ENCODE measurements around the gene MTCL1. TPM values are rescaled to one million over a fixed set of nuclear protein-coding genes. Genes with fewer than 3 reads are reported as not detected.

MTCL1 gene
- total and polyA plus RNA-seq, 10 of the 15 experiments (the other 5 are each of a cell fraction or from before 2014, with no cell fraction given), result 0.03 to 0.36 (median 0.13) TPM; not detected in 4

DNA sequence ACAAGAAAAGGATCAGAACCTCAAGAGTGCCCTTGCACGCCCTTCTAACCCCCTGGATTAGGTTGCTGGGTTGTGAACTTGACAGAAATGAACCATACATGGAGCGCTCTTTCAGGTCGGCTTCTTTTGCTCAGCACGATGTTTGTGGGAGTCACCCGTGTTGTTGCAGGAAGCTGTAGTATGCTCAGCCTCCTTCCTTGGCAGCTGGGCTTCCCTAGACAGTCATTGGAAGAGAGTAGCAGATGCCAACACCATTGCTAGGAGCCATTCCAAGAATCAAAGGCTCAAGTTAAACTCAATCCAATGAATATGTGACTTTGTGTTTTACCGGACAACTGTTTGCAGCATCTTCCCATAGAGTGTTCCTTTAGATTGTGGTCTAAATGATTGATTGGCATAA is 49.1 kb upstream of the MTCL1 start:
- intact Hi-C loops (cut with micrococcal nuclease; ENCODE audit: unreplicated experiment), result loop anchor here (10.0 kb wide), 1 partner anchor 489 kb away; no protein-coding TSS in a partner anchor
- DNase-seq (ENCODE audit: low read depth, low spot score) (no peak), ATAC-seq (no peak), FAIRE-seq (no peak)
- no peaks in the 10 kb centered on the region; a peak in 1 of 4 replicates for H3K27me3 ChIP-seq (replicated peaks in 1 of 2; ENCODE audit: control insufficient read depth in 2 of 2, insufficient read depth in 2 of 2, low read length in 1 of 2)
- no peak overlapping the region for H3K27ac ChIP-seq (ENCODE audit: control insufficient read depth, insufficient read depth)
- no peaks in the 10 kb centered on the region for H3K9me3 ChIP-seq (replicated peaks; ENCODE audit: control insufficient read depth, insufficient read depth, low read length)
- no peak overlapping the region for H3K9ac ChIP-seq (ENCODE audit: control insufficient read depth, insufficient read depth, low read length)
- H3K4me1 ChIP-seq (ENCODE audit: control insufficient read depth, insufficient read depth, low read length), result no peaks in the 10 kb centered on the region
- 45% methylated on average over 6 of the region's 6 CpGs for WGBS (ENCODE audit: insufficient coverage, insufficient replicate concordance, low lambda C conversion rate, missing lambda C conversion rate)
- ChIA-PET SMC1A (ENCODE audit: uncharacterized antibody, unreplicated experiment) (interaction anchor here (0.9 to 1.7 kb wide), 2 partner anchors 328 to 332 kb away, joined by 4 to 5 read pairs; no protein-coding TSS in a partner anchor), POLR2A (no interaction called here), RAD21 (ENCODE audit: unreplicated experiment) (interaction anchor here (2.5 to 3.1 kb wide), 2 partner anchors 16 to 327 kb away, joined by 9 to 15 read pairs; no protein-coding TSS in a partner anchor), CTCF (interaction anchor here (0.7 to 5.0 kb wide), 9 partner anchors 16 to 1099 kb away, joined by 3 to 62 read pairs (median 4); no protein-coding TSS in a partner anchor)
- BruUV-seq (replicated peaks), result no TSS peak
- H2AFZ ChIP-seq (ENCODE audit: control insufficient read depth, low read depth, low read length), result no peak overlapping the region
- in situ Hi-C loops (cut with MboI), result loop anchor here (5.0 kb wide), 1 partner anchor 331 kb away; no protein-coding TSS in a partner anchor
- H4K20me1 ChIP-seq (ENCODE audit: control insufficient read depth, insufficient read depth), result no peaks in the 10 kb centered on the region
- H3K36me3 ChIP-seq (ENCODE audit: control insufficient read depth in 2 of 2, insufficient read depth in 2 of 2, low read length in 1 of 2), result no peaks in the 10 kb centered on the region
- H3K4me3 ChIP-seq, result no peak overlapping the region
- H3K79me2 ChIP-seq (ENCODE audit: control insufficient read depth, insufficient read depth, low read length), result no peaks in the 10 kb centered on the region
- H3K4me2 ChIP-seq (ENCODE audit: control insufficient read depth, insufficient read depth), result no peak overlapping the region
- TF ChIP-seq TCF7 (IDR thresholded peaks at IDR 0.05; ENCODE audit: borderline replicate concordance) (no peak), ASH2L (IDR thresholded peaks at IDR 0.05; ENCODE audit: borderline replicate concordance, low read depth) (no peak), FOS (IDR thresholded peaks at IDR 0.05; ENCODE audit: borderline replicate concordance, extremely low read depth, insufficient read length) (no peak), LARP7 (IDR thresholded peaks at IDR 0.05) (no peak), BCL11A (IDR thresholded peaks at IDR 0.05; ENCODE audit: low read depth, low read length) (no peak)

DNA sequence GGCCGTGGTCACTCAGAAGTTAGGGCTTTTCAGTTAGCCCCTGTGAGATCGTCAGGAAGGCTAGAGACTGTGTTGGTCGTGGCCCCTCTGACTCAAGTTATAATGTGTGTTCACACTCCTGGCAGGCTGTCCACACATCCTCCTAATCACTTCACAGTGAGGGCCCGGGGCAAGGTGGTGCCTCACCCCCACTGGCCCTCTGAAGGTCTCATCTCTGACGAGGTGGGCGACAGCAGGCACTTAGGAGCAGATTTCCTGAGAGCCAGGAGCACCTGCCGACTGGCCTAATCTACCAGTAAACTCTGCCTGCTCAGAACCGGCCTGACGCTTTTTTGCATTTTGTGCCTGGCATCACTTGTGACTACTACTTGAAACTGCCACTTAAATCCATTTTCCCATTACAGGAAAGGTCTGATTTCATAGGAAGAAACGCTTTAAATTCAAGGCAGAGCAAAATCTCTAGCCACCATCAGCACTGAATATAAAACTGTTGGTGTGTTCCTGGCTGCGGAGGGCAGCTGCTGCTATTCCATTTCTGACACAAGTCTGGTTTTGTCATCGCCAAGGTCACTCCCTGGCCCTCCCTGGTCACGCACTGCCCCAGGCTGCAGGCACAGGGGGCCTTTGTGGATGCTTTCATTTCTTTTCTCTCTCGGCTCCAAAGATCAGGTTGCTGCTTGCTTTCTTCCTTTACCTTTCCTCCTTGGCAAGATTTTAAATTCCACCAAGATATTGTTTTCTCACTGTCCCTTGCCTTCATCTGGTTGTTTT is 48.1 kb upstream of the MTCL1 start:
- Histone ChIP-seq H3K27ac (ENCODE audit: control insufficient read depth, insufficient read depth) (no peak overlapping the region), H3K4me2 (ENCODE audit: control insufficient read depth, insufficient read depth) (no peak overlapping the region), H3K9ac (ENCODE audit: control insufficient read depth, insufficient read depth, low read length) (no peak overlapping the region), H3K36me3 (ENCODE audit: control insufficient read depth in 2 of 2, insufficient read depth in 2 of 2, low read length in 1 of 2) (no peaks in the 10 kb centered on the region), H3K4me3 (no peak overlapping the region), H2AFZ (ENCODE audit: control insufficient read depth, low read depth, low read length) (no peak overlapping the region), H3K4me1 (ENCODE audit: control insufficient read depth, insufficient read depth, low read length) (no peaks in the 10 kb centered on the region), H4K20me1 (ENCODE audit: control insufficient read depth, insufficient read depth) (no peaks in the 10 kb centered on the region), H3K9me3 (replicated peaks; ENCODE audit: control insufficient read depth, insufficient read depth, low read length) (no peaks in the 10 kb centered on the region), H3K27me3 (replicated peaks in 1 of 2; ENCODE audit: control insufficient read depth in 2 of 2, insufficient read depth in 2 of 2, low read length in 1 of 2) (no peaks in the 10 kb centered on the region; a peak in 1 of 4 replicates), H3K79me2 (ENCODE audit: control insufficient read depth, insufficient read depth, low read length) (no peaks in the 10 kb centered on the region)
- no peak for TF ChIP-seq FOS (IDR thresholded peaks at IDR 0.05; ENCODE audit: borderline replicate concordance, extremely low read depth, insufficient read length)
- FAIRE-seq, result no peak
- in situ Hi-C loops (cut with MboI) (loop anchor here (5.0 kb wide), 1 partner anchor 330 kb away; no protein-coding TSS in a partner anchor), intact Hi-C loops (cut with micrococcal nuclease; ENCODE audit: unreplicated experiment) (loop anchor here (10.0 kb wide), 1 partner anchor 488 kb away; no protein-coding TSS in a partner anchor)
- no peak for DNase-seq (ENCODE audit: low read depth, low spot score)
- ChIA-PET SMC1A (ENCODE audit: uncharacterized antibody, unreplicated experiment) (interaction anchor here (1.7 kb wide), 1 partner anchor 327 kb away, joined by 5 read pairs; no protein-coding TSS in a partner anchor), POLR2A (no interaction called here), CTCF (interaction anchor here (1.2 to 5.0 kb wide), 3 partner anchors 39 to 331 kb away, joined by 3 to 62 read pairs (median 5); no protein-coding TSS in a partner anchor), RAD21 (ENCODE audit: unreplicated experiment) (no interaction called here)
- WGBS (ENCODE audit: insufficient coverage, insufficient replicate concordance, low lambda C conversion rate, missing lambda C conversion rate), result 48% methylated on average over 14 of the region's 14 CpGs
- no peak for ATAC-seq
- BruUV-seq (replicated peaks), result no TSS peak

Measured in GM12878 (cell line).